SK-N-SH (cell line): ENCODE data around the gene ZNF211. TPM values are rescaled to one million over a fixed set of nuclear protein-coding genes. Genes with fewer than 3 reads are reported as not detected.

Source experiments
- CTCF ChIA-PET: fragments of 300-600, 350-600 bp; formaldehyde crosslinking; extraction: SDS; loops from one replicate; lab custom pipeline; 2021; lab: Yijun Ruan, JAX
- POLR2A ChIA-PET: fragments of 350-600 bp; sonication (Branson Sonifier 250); formaldehyde crosslinking; extraction: SDS; loops from one replicate; lab custom pipeline; 2020; ENCODE audit warnings: antibody characterized with exemption, inconsistent platforms; lab: Yijun Ruan, JAX
- DNase-seq: peaks from one replicate; pipeline ENCODE4 v3.0.0; 2012
- H2AFZ ChIP-seq: fragments of 200-600 bp; sonication (generic); 2 replicates; pipeline ENCODE4 v1.8.1; 2016; ENCODE audit warnings: antibody characterized with exemption, mild to moderate bottlenecking, low read depth
- H3F3A ChIP-seq: fragments of 200-600 bp; sonication (generic); replicated peaks from 2 replicates; pipeline ENCODE3; 2016; ENCODE audit warnings: antibody characterized with exemption, mild to moderate bottlenecking; ENCODE audit not compliant: insufficient read depth
- H3K27ac ChIP-seq, 2 experiments: fragments of 200-500 bp in 1 of 2; fragments of 200-600 bp in 1 of 2; sonication (Bioruptor generic) in 1 of 2; sonication (generic), shearing (Covaris generic) in 1 of 2; 2 replicates each; pipeline versions ENCODE4 v1.5.1 to v1.6.1; 2014 to 2016; ENCODE audit warnings: low read depth in 2 of 2, inconsistent platforms in 1 of 2, low read length in 1 of 2, mild to moderate bottlenecking in 1 of 2, mixed read lengths in 1 of 2
- H3K27me3 ChIP-seq: fragments of 200-600 bp; sonication (generic), shearing (Covaris generic); 2 replicates; pipeline ENCODE4 v1.6.1; 2016; ENCODE audit warnings: mixed run types; ENCODE audit not compliant: insufficient read depth
- H3K36me3 ChIP-seq, 2 experiments: fragments of 200-500 bp in 1 of 2; fragments of 200-600 bp in 1 of 2; sonication (Bioruptor generic) in 1 of 2; sonication (generic) in 1 of 2; replicated peaks in 1 of 2; 2 replicates each; pipeline versions ENCODE3 to v1.5.1; 2014 to 2016; ENCODE audit warnings: low read length in 1 of 2, mild to moderate bottlenecking in 1 of 2; ENCODE audit not compliant: insufficient read depth in 2 of 2, control insufficient read depth in 1 of 2
- H3K4me1 ChIP-seq, 2 experiments: fragments of 200-500 bp in 1 of 2; fragments of 200-600 bp in 1 of 2; sonication (Bioruptor generic) in 1 of 2; sonication (generic), shearing (Covaris generic) in 1 of 2; 2 replicates each; pipeline versions ENCODE4 v1.5.1 to v1.6.1; 2014 to 2016; ENCODE audit warnings: low read depth in 1 of 2, low read length in 1 of 2, mixed run types in 1 of 2; ENCODE audit not compliant: insufficient read depth in 2 of 2, control insufficient read depth in 1 of 2
- H3K4me2 ChIP-seq: fragments of 200-600 bp; sonication (generic), shearing (Covaris generic); 2 replicates; pipeline ENCODE4 v1.6.1; 2017; ENCODE audit warnings: mixed run types
- H3K4me3 ChIP-seq, 2 experiments: fragments of 200-500 bp in 1 of 2; fragments of 200-600 bp in 1 of 2; sonication (Bioruptor generic) in 1 of 2; sonication (generic), shearing (Covaris generic) in 1 of 2; 2 replicates each; pipeline versions ENCODE4 v1.5.1 to v1.8.1; 2014 to 2016; ENCODE audit warnings: low read depth in 2 of 2, inconsistent platforms in 1 of 2, low read length in 1 of 2, mild to moderate bottlenecking in 1 of 2, mixed read lengths in 1 of 2, moderate library complexity in 1 of 2
- H3K79me2 ChIP-seq: fragments of 200-600 bp; sonication (generic); 2 replicates; pipeline ENCODE4 v1.8.1; 2017; ENCODE audit warnings: mild to moderate bottlenecking; ENCODE audit not compliant: insufficient read depth
- H3K9ac ChIP-seq: fragments of 200-600 bp; sonication (generic); 2 replicates; pipeline ENCODE4 v1.6.1; 2017; ENCODE audit warnings: mixed run types
- H3K9me2 ChIP-seq: fragments of 200-600 bp; sonication (generic); 2 replicates; pipeline ENCODE4 v1.6.1; 2017; ENCODE audit warnings: mixed run types
- H3K9me3 ChIP-seq: fragments of 200-600 bp; sonication (generic); 2 replicates; pipeline ENCODE4 v1.6.1; 2017; ENCODE audit warnings: mixed run types, mild to moderate bottlenecking, moderate library complexity
- H4K20me1 ChIP-seq: fragments of 200-600 bp; sonication (generic); 2 replicates; pipeline ENCODE4 v1.6.1; 2017; ENCODE audit warnings: mild to moderate bottlenecking, mixed run types; ENCODE audit not compliant: insufficient read depth
- CTCF ChIP-seq: fragments of 200-600 bp; sonication (generic); IDR thresholded peaks from 2 replicates; pipeline ENCODE4 v1.6.1; 2017; ENCODE audit warnings: antibody characterized with exemption, mild to moderate bottlenecking, moderate library complexity
- FOXJ3 ChIP-seq: sonication (generic); formaldehyde crosslinking; IDR thresholded peaks from 2 replicates; pipeline ENCODE4 v1.5.1; 2020; ENCODE audit warnings: mild to moderate bottlenecking, missing genetic modification reagents
- FOXM1 ChIP-seq: IDR thresholded peaks from 2 replicates; pipeline ENCODE4 v1.4.0; 2012; ENCODE audit warnings: low read depth, mild to moderate bottlenecking
- GABPA ChIP-seq: IDR thresholded peaks from 2 replicates; pipeline ENCODE4 v1.4.0; 2012; ENCODE audit warnings: low read depth, mild to moderate bottlenecking
- IRF3 ChIP-seq: fragments of 150-350 bp; IDR thresholded peaks from 2 replicates; pipeline ENCODE4 v1.6.1; 2016; ENCODE audit warnings: mild to moderate bottlenecking, low read depth, low read length
- MAX ChIP-seq: IDR thresholded peaks from 2 replicates; pipeline ENCODE4 v1.4.0; 2012; ENCODE audit warnings: low read depth
- PBX3 ChIP-seq: IDR thresholded peaks from 2 replicates; pipeline ENCODE4; 2012
- RCOR1 ChIP-seq: fragments of 150-350 bp; IDR thresholded peaks from 2 replicates; pipeline ENCODE4 v1.6.1; 2017; ENCODE audit warnings: antibody characterized with exemption, low read length
- REST ChIP-seq: IDR thresholded peaks from 2 replicates; pipeline ENCODE4 v1.6.1; 2012; ENCODE audit warnings: mild to moderate bottlenecking, low read depth, low read length, moderate library complexity
- RFX5 ChIP-seq: IDR thresholded peaks from 2 replicates; pipeline ENCODE4 v1.6.1; 2012; ENCODE audit warnings: mild to moderate bottlenecking, improper control_type of control experiment, low read length
- USF1 ChIP-seq: IDR thresholded peaks from 2 replicates; pipeline ENCODE4 v1.4.0; 2012; ENCODE audit warnings: low read depth, borderline replicate concordance
- WGBS: methylation state at CpG from one replicate; pipeline ENCODE4 v1.1.6; 2017; ENCODE audit warnings: low lambda C conversion rate; 5-methylcytosine and 5-hydroxymethylcytosine counted together
- polyA plus RNA-seq, 3 experiments: library from polyadenylated mRNA; depleted of rRNA; stranded (reverse); fragments of >200 nt; gene quantifications; 2 replicates each; pipeline ENCODE4 v1.2.3, GENCODE V29; 2012

Gene ZNF211
- polyA plus RNA-seq, 1 of the 3 experiments (the other 2 are of a cell fraction), result 8.6 TPM

GRCh38 chr19:57672466-57672865 is 39.5 kb downstream of the ZNF211 start (continued):
- TF ChIP-seq REST (no peak), MAX (no peak)

- no peaks in the 10 kb centered on the region for H3F3A ChIP-seq
- no peaks in the 10 kb centered on the region for H3K79me2 ChIP-seq
- H3K27me3 ChIP-seq, result no peaks in the 10 kb centered on the region
- 4% methylated on average over 2 of the region's 2 CpGs for WGBS
- no peak overlapping the region for H3K4me2 ChIP-seq
- no peaks in the 10 kb centered on the region for H3K9me2 ChIP-seq
- DNase-seq, result no peak
- no peaks in the 10 kb centered on the region for H3K36me3 ChIP-seq
- H4K20me1 ChIP-seq, result no peaks in the 10 kb centered on the region
- ChIA-PET POLR2A (no interaction called here), CTCF (interaction anchor here (0.6 kb wide), 1 partner anchor 52 kb away, joined by 3 read pairs; no protein-coding TSS in a partner anchor)
- TF ChIP-seq RCOR1 (no peak), RFX5 (no peak), GABPA (no peak), CTCF (no peak), IRF3 (no peak), FOXM1 (no peak), USF1 (no peak), FOXJ3 (CRISPR knock-in tag) (no peak), REST (no peak), PBX3 (no peak)
- H3K27ac ChIP-seq, result no peak overlapping the region
- no peaks in the 10 kb centered on the region for H3K4me1 ChIP-seq
- no peak overlapping the region for H3K4me3 ChIP-seq
- H3K9me3 ChIP-seq, result no peaks in the 10 kb centered on the region
- no peak overlapping the region for H2AFZ ChIP-seq
- no peak overlapping the region for H3K9ac ChIP-seq
Observed at GRCh38 chr19:57675881-57676280, 42.9 kb downstream of the ZNF211 start.
